OCI-LY1 (cell line): ENCODE measurements around the gene FMR1.

Experiments
- H2AFZ ChIP-seq: fragments of 200-600 bp; sonication (generic), shearing (Covaris generic); 2 replicates; pipeline ENCODE4 v1.6.0; 2014; ENCODE audit warnings: antibody characterized with exemption, mild to moderate bottlenecking, low read length
- H3F3A ChIP-seq: fragments of 200-600 bp; sonication (generic), shearing (Covaris generic); 2 replicates; pipeline ENCODE4 v1.6.0; 2014; ENCODE audit warnings: mild to moderate bottlenecking, antibody characterized with exemption, low read length, moderate library complexity; ENCODE audit not compliant: insufficient read depth
- H3K27ac ChIP-seq: fragments of 200-600 bp; sonication (generic); 2 replicates; pipeline ENCODE4 v1.5.1; 2014; ENCODE audit warnings: low read length, mixed run types, mild to moderate bottlenecking, low read depth; ENCODE audit not compliant: poor library complexity, severe bottlenecking
- H3K27me3 ChIP-seq: fragments of 200-600 bp; sonication (generic); 2 replicates; pipeline ENCODE4 v1.6.0; 2014; ENCODE audit warnings: antibody characterized with exemption, mild to moderate bottlenecking, low read length, moderate library complexity; ENCODE audit not compliant: insufficient read depth
- H3K36me3 ChIP-seq: fragments of 200-600 bp; sonication (generic); 2 replicates; pipeline ENCODE4 v1.6.1; 2014; ENCODE audit warnings: mild to moderate bottlenecking, antibody characterized with exemption, low read length, moderate library complexity, mixed read lengths; ENCODE audit not compliant: insufficient read depth
- H3K4me1 ChIP-seq: fragments of 200-600 bp; sonication (generic); 2 replicates; pipeline ENCODE4 v1.5.1; 2014; ENCODE audit warnings: mild to moderate bottlenecking, low read length, moderate library complexity; ENCODE audit not compliant: insufficient read depth, severe bottlenecking
- H3K4me2 ChIP-seq: fragments of 200-600 bp; sonication (generic), shearing (Covaris generic); 2 replicates; pipeline ENCODE4 v1.6.1; 2014; ENCODE audit warnings: low read length
- H3K4me3 ChIP-seq: fragments of 200-600 bp; sonication (generic); 2 replicates; pipeline ENCODE4 v1.5.1; 2014; ENCODE audit warnings: low read length, low read depth, mild to moderate bottlenecking, mixed read lengths; ENCODE audit not compliant: poor library complexity, severe bottlenecking
- H3K79me2 ChIP-seq: fragments of 200-600 bp; shearing (Covaris generic); 2 replicates; pipeline ENCODE4 v1.6.1; 2016; ENCODE audit warnings: mixed run types, low read length, mixed read lengths; ENCODE audit not compliant: insufficient read depth
- H3K9ac ChIP-seq: fragments of 200-600 bp; sonication (generic), shearing (Covaris generic); 2 replicates; pipeline ENCODE4 v1.6.1; 2014; ENCODE audit warnings: mild to moderate bottlenecking, low read length, mixed read lengths
- H3K9me2 ChIP-seq: fragments of 200-600 bp; sonication (generic), shearing (Covaris generic); 2 replicates; pipeline ENCODE4 v1.6.1; 2014; ENCODE audit warnings: low read depth, mild to moderate bottlenecking, low read length, mixed read lengths
- H3K9me3 ChIP-seq: fragments of 200-600 bp; shearing (Covaris generic); 2 replicates; pipeline ENCODE4 v1.6.1; 2014; ENCODE audit warnings: low read length, mixed read lengths
- H4K20me1 ChIP-seq: fragments of 200-600 bp; sonication (generic), shearing (Covaris generic); 2 replicates; pipeline ENCODE4 v1.6.0; 2016; ENCODE audit warnings: mild to moderate bottlenecking, low read length; ENCODE audit not compliant: insufficient read depth
- CTCF ChIP-seq: fragments of 200-600 bp; sonication (generic), shearing (Covaris generic); IDR thresholded peaks from 2 replicates; pipeline ENCODE4 v1.5.1; 2017; ENCODE audit warnings: mild to moderate bottlenecking, antibody characterized with exemption, low read length, moderate library complexity, mixed read lengths
- EZH2 ChIP-seq: fragments of 200-600 bp; sonication (generic), shearing (Covaris generic); IDR thresholded peaks from 2 replicates; pipeline ENCODE4 v1.8.0; 2017; ENCODE audit warnings: borderline replicate concordance, mixed run types, mild to moderate bottlenecking, antibody characterized with exemption, low read length, moderate library complexity, mixed read lengths

FMR1 gene

GRCh38 chrX:147891896-147892295 is 19.8 kb upstream of the FMR1 start:
- Histone ChIP-seq H3K4me2 (no peak overlapping the region), H3F3A (no peaks in the 10 kb centered on the region), H3K36me3 (no peaks in the 10 kb centered on the region), H3K4me1 (peaks cover 11% of the 10 kb centered on the region), H3K27me3 (no peaks in the 10 kb centered on the region), H3K27ac (no peak overlapping the region), H4K20me1 (no peaks in the 10 kb centered on the region), H3K9me3 (no peaks in the 10 kb centered on the region), H3K79me2 (no peaks in the 10 kb centered on the region), H3K9ac (no peak overlapping the region), H2AFZ (no peak overlapping the region), H3K9me2 (no peaks in the 10 kb centered on the region), H3K4me3 (no peak overlapping the region)
- TF ChIP-seq EZH2, result no peak
- no peak for TF ChIP-seq CTCF

GRCh38 chrX:147893741-147894140 is 18.0 kb upstream of the FMR1 start:
- Histone ChIP-seq H3K4me3 (no peak overlapping the region), H3K4me1 (peaks cover 11% of the 10 kb centered on the region), H2AFZ (no peak overlapping the region), H3K79me2 (no peaks in the 10 kb centered on the region), H4K20me1 (no peaks in the 10 kb centered on the region), H3K9ac (no peak overlapping the region), H3K4me2 (no peak overlapping the region), H3K27ac (peak overlapping the region; percentile 17), H3K36me3 (no peaks in the 10 kb centered on the region), H3K27me3 (no peaks in the 10 kb centered on the region), H3K9me2 (no peaks in the 10 kb centered on the region), H3K9me3 (no peaks in the 10 kb centered on the region), H3F3A (no peaks in the 10 kb centered on the region)
- TF ChIP-seq EZH2 (no peak), CTCF (no peak)

GRCh38 chrX:147894366-147894963 is 17.3 kb upstream of the FMR1 start:
- Histone ChIP-seq H3K9me2 (no peaks in the 10 kb centered on the region), H3K79me2 (no peaks in the 10 kb centered on the region), H2AFZ (no peak overlapping the region), H3K4me1 (peaks cover 11% of the 10 kb centered on the region), H4K20me1 (no peaks in the 10 kb centered on the region), H3K9me3 (no peaks in the 10 kb centered on the region), H3F3A (no peaks in the 10 kb centered on the region), H3K4me3 (no peak overlapping the region), H3K27me3 (no peaks in the 10 kb centered on the region), H3K9ac (no peak overlapping the region), H3K36me3 (no peaks in the 10 kb centered on the region), H3K4me2 (no peak overlapping the region), H3K27ac (peak overlapping the region; percentile 53)
- TF ChIP-seq EZH2 (no peak), CTCF (no peak)
